Tracheal epithelial cell (primary cell): ENCODE data around the gene SMARCB1. TPM values are rescaled to one million over a fixed set of nuclear protein-coding genes. Genes with fewer than 3 reads are reported as not detected.

ENCODE experiments used
- total RNA-seq: library from RNA; depleted of rRNA; stranded (reverse); fragments of >200 nt; gene quantifications from 2 replicates; pipeline ENCODE4 v1.2.1, GENCODE V29; 2014

SMARCB1 gene
- total RNA-seq, result 23.1 and 26.2 TPM in 2 replicates

GRCh38 chr22:23786752-23787599 is at the start of gene SMARCB1:
TSS of gene SMARCB1 (plus strand) at chr22:23786966. CDS start at chr22:23787170, 204 bp downstream.

GRCh38 chr22:23750714-23751440 is 35.9 kb upstream of the SMARCB1 start, which contains the start of gene ZNF70:
TSS of gene ZNF70 (minus strand) at chr22:23751112. CDS start at chr22:23745140, 5,972 bp downstream.

GRCh38 chr22:23754220-23754919 is 32.4 kb upstream of the SMARCB1 start, which contains the start of gene VPREB3:
TSS of gene VPREB3 (minus strand) at chr22:23754425. CDS start at chr22:23754363, 62 bp downstream.

GRCh38 chr22:23762842-23763578 is 23.8 kb upstream of the SMARCB1 start, which contains the start of gene C22orf15:
TSS of gene C22orf15 (plus strand) at chr22:23762990. CDS start at chr22:23763307, 317 bp downstream.

GRCh38 chr22:23767673-23768548 is 18.9 kb upstream of the SMARCB1 start, which contains the start of gene CHCHD10:
TSS of gene CHCHD10 (minus strand) at chr22:23767972. CDS start at chr22:23767874, 98 bp downstream.

GRCh38 chr22:23772649-23773473 is 13.9 kb upstream of the SMARCB1 start, which contains the start of gene MMP11:
TSS of gene MMP11 (plus strand) at chr22:23772849. CDS start at chr22:23772871, 22 bp downstream.

GRCh38 chr22:23838681-23839468 is 52.1 kb downstream of the SMARCB1 start, which contains the start of gene DERL3:
TSS of gene DERL3 (minus strand) at chr22:23839006. CDS start at chr22:23838987, 19 bp downstream.

GRCh38 chr22:23857606-23858483 is 71.1 kb downstream of the SMARCB1 start, which contains the start of gene SLC2A11:
TSS of gene SLC2A11 (plus strand) at chr22:23857875. CDS start at chr22:23858000, 125 bp downstream.

Other genes with a start within 250 kb of the SMARCB1 start
- not detected in 2 replicates for gene IGLL1, start 206.7 kb upstream of the SMARCB1 start, total RNA-seq
- gene DRICH1, start 154.6 kb upstream of the SMARCB1 start, total RNA-seq, result not detected in 2 replicates
- gene RGL4, start 96.0 kb upstream of the SMARCB1 start, total RNA-seq, result under 0.01 TPM in 1 of 2 replicates, not detected in the other
- gene ZNF70, start 35.9 kb upstream of the SMARCB1 start, total RNA-seq, result 0.85 and 1.9 TPM in 2 replicates
- gene VPREB3, start 32.5 kb upstream of the SMARCB1 start, total RNA-seq, result 1.2 TPM in 1 of 2 replicates, not detected in the other
- gene C22orf15, start 24.0 kb upstream of the SMARCB1 start, total RNA-seq, result not detected in 2 replicates
- gene CHCHD10, start 19.0 kb upstream of the SMARCB1 start, total RNA-seq, result 8.1 and 9.2 TPM in 2 replicates
- gene MMP11, start 14.1 kb upstream of the SMARCB1 start, total RNA-seq, result 3.4 TPM in 2 replicates
- 1.2 TPM in 1 of 2 replicates, not detected in the other for gene DERL3, start 52.0 kb downstream of the SMARCB1 start, total RNA-seq
- gene SLC2A11, start 70.9 kb downstream of the SMARCB1 start, total RNA-seq, result 8.3 and 11.1 TPM in 2 replicates
- gene MIF, start 107.4 kb downstream of the SMARCB1 start, total RNA-seq, result 383 and 403 TPM in 2 replicates
- 1.9 and 3.0 TPM in 2 replicates for gene GSTT2B, start 174.2 kb downstream of the SMARCB1 start, total RNA-seq
- gene DDTL, start 179.9 kb downstream of the SMARCB1 start, total RNA-seq, result 0.43 TPM in 1 of 2 replicates, not detected in the other
- gene DDT, start 187.5 kb downstream of the SMARCB1 start, total RNA-seq, result 98.9 and 118 TPM in 2 replicates
- not detected in 2 replicates for gene GSTT2, start 193.2 kb downstream of the SMARCB1 start, total RNA-seq
- not detected in 2 replicates for gene GSTT4, start 218.5 kb downstream of the SMARCB1 start, total RNA-seq
- gene CABIN1, start 224.3 kb downstream of the SMARCB1 start, total RNA-seq, result 17.6 and 22.2 TPM in 2 replicates